HG02798 (cell line): ENCODE results near the gene SEC22B.
"Not testable (repeated sequence)": the region's sequence is repeated elsewhere in the genome, so short reads cannot be mapped to it uniquely, and the experiment has no call there.

Experiments used
- ATAC-seq: cut with Tn5 transposase; IDR thresholded peaks from one replicate; pipeline ENCODE4 v1.9.1; 2021; ENCODE audit warnings: mild to moderate bottlenecking; ENCODE audit not compliant: unreplicated experiment, poor library complexity

The SEC22B gene

DNA sequence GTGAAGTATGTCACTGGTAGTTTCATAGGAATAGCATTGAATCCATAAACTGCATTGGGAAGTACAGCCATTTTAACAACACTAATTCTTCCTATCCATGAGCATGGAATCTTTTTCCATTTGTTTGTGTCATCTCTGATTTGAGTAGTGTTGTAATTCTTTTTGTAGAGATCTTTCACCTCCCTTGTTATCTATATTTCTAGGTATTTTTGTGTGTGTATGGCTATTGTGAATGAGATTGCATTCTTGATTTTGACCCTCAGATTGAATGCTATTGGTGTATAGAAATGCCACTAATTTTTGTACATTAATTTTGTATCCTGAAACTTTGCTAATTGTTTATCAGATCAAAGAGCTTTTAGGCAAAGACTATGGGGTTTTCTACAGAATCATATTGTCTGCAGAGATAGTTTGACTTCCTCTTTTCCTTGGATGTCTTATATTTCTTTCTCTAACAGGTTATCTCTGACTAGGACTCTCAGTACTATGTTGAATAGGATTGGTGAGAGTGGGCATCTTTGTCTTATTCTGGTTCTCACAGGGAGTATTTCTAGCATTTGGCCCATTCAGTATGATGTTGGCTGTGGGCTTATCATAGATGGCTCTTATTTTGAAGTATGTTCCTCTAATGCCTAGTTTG, 26.8 kb downstream of the SEC22B start:
- not testable (repeated sequence) for ATAC-seq

DNA sequence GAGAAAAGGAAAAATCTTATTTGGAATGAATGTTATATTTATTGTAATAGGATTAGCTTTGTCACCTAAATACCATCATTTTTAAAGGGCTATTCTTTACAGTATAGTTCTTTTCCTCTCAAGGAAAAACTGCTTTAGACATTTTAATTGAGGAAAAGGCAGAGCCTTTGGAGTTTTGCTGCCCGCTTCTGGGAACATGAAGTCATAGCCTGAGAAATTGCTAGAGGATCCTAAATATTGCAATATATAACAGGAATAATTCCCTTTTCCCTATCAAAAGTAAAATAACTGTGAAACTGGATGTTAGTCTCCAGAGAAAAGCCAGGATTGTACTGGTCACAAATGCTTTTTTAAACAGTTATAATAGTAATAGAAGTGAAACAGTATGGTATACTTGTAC, 30.5 kb downstream of the SEC22B start:
- not testable (repeated sequence) for ATAC-seq

DNA sequence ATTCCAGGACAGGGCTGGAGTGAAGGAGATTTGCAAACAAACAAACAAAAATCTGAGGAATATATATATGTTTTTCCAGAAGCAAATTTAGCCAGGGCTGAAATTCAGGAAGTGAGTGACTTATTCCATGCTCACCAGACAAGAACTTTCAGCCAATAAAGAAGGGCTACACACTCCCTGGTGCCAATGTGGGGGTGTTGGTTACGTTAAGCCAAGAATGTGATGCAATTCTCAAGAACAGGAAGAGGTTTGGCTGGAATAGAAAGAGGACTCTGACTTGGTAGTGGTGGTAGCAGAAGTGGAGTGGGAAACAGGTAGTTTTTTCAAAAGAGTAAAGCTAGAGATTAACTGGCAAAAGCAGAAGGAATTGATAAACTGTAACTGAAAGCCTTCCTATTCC, 31.7 kb downstream of the SEC22B start:
- not testable (repeated sequence) for ATAC-seq

- ATAC-seq: not testable (repeated sequence)
Measured at GRCh38 chr1:120144169-120144568, 32.2 kb downstream of the SEC22B start.

DNA sequence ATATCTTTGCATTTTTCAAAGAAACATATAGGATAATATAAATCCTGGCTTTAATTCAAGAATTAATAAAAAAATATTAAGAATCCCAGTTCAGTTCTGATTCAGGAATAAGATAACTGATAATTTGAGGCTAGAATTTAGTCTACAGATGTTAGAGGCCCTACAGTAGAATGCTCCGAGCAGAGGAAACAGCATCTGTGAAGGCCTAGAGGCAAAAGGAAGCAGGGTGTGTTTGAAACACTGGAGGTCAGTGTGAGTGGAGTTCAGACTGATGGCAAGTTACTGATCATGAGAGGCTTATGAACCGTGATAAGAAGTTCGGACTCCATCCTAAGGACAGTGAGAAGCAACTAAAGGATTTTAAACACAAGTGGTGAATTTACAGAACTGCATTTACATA, 33.0 kb downstream of the SEC22B start:
- ATAC-seq: not testable (repeated sequence)

- peak; percentile 100 for ATAC-seq
Measured at GRCh38 chr1:120142512-120143263, 33.6 kb downstream of the SEC22B start.

- ATAC-seq: not testable (repeated sequence)
Measured at GRCh38 chr1:120141865-120142264, 34.5 kb downstream of the SEC22B start.

DNA sequence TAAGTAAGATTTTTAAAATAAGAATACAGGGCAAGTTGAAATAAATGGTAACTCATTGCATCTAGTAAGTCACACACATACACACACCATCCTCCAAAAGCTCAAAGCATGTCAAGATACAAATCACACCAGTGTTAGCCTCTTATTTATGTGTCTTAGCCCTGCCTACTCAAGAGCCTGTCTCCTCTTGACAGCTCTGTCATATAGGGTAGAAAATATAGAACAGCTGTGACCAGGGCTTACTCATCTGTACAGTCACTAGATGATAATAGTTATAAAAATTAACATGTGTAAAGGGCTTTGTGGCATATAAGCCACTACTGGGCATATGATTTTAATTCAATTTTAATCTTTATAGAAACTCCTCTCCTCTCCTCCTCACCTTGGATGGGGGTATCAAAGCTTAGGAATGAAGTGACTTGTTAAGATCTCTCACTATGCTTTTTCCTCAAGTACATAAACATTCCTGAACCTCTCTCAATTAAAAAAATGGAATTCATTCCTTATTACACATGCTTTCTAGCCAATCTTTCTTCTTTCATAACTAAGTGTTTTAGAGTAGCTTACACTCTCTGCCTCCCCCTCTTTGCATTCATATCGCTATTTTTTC, 35.6 kb downstream of the SEC22B start:
- not testable (repeated sequence) for ATAC-seq

DNA sequence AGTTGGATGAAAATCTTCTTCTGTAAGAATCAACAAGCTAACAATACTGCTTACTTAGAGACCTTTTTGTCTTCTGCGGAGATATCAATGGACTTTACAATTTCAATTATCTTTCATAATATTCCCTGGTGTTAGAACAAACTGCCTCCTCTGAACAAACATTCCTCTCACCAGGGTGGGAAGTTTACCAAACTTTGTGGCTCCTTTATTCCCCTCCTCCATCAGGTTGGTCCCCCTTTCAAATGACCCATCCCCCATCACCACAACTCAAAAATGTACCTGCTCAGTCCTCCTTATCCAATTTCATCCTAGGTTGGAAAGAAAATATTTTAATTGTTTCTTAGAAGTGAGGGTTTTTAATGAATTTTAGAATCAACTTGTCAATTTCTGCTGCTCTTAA, 40.2 kb downstream of the SEC22B start:
- ATAC-seq: not testable (repeated sequence)

GRCh38 chr1:120133928-120134325, 42.4 kb downstream of the SEC22B start:
- ATAC-seq: not testable (repeated sequence)

GRCh38 chr1:120133228-120133927, 42.9 kb downstream of the SEC22B start:
- no peak for ATAC-seq

GRCh38 chr1:120132406-120132763, 43.9 kb downstream of the SEC22B start:
- ATAC-seq: not testable (repeated sequence)

GRCh38 chr1:120131611-120132405, 44.5 kb downstream of the SEC22B start:
- ATAC-seq: peak; percentile 83

- not testable (repeated sequence) for ATAC-seq
Measured at GRCh38 chr1:120127921-120128320, 48.4 kb downstream of the SEC22B start.

- not testable (repeated sequence) for ATAC-seq
Measured at GRCh38 chr1:120126216-120126615, 50.1 kb downstream of the SEC22B start.

DNA sequence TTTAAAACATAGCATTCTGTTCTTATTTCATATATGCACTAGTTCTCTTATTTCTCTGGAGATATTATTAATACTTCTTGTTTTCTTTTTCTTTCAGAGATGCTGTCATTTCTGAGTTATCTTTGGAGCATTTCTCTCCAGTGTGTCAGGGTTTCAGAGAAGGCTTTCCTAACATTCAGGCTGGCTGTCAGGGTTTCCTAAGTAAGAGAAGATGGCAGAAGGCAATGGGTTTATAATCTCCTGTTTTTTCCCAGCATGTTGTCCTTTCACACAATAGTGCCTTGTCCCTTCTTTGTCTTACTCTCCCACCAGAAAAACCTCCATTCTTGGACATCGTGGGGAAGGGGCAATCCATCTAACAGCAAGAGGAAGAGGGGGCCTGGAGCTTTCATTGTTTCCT, 51.7 kb downstream of the SEC22B start:
- not testable (repeated sequence) for ATAC-seq

- peak; percentile 54 for ATAC-seq
Measured at GRCh38 chr1:120123813-120124510, 52.4 kb downstream of the SEC22B start.

DNA sequence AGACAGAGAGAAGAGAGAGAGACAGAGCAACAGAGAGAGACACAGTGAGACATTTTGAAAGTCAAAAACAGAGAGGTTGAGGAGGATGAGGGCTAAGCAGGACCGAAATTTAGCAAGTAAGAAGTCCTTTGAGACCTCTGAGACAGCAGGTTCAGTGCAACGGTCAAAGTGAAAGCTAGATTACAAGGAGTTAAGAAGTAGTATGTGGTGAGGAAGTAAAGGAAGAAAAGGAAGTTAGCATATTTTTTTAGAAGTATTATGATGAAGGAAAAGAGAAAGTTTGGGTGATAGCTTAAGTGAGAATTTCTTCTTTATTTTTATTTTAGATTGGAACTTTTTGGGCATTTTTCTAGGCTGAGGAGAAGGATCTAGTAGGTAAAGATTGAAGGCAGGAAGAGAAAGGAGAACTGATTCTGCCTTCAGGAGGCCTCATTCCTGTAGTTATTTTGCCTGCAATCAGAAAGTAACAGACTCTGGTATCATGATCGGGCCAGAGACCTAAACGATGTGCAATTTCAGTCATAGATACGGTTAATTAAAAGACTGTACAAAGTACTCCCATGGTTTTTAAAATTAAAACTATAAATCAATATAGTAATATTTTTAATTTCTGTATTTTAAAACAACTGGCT, 53.9 kb downstream of the SEC22B start:
- ATAC-seq: peak; percentile 86

DNA sequence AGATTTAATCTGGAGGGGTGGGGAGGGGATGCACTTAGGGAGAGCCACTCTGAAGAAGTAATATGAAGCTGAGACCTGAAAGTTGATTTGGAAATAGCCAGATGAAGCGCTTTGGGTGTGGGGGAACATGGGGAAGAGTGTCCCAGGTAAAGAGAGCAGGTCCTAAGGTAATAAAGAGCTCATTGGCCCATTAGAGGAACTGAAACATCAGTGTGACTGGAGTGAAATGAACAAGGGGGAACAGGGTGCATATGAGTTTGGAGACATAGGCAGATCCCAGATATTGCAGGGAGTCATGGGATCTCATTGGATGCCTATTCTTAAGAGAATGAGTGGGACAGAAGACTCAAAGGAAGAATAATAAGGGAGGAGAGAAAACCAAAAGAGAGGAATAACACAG, 54.5 kb downstream of the SEC22B start:
- ATAC-seq: not testable (repeated sequence)
